ENCODE measurements around the gene TXNDC5. TPM values are rescaled to one million over a fixed set of nuclear protein-coding genes. Genes with fewer than 3 reads are reported as not detected.
A peak's percentile ranks its signal among the peaks of the same experiment; 100 is the strongest.

TXNDC5 gene
- total and polyA plus RNA-seq, 4 donors: 50.2 to 273 (median 160) TPM

GRCh38 chr6:7911345-7911725, 747 bp upstream of the TXNDC5 start:
- peak; percentile 27 for DNase-seq (ENCODE audit: low spot score)

GRCh38 chr6:7910298-7910653, 312 bp downstream of the TXNDC5 start:
- peak overlapping the region in 1 of 2 donors; percentile 27 for H3K9ac ChIP-seq (ENCODE audit: low read depth in 1 of 2, low read length in 2 of 2)
- peak overlapping the region; percentile 52 to 96 (median 82) for H3K4me3 ChIP-seq (ENCODE audit: low read depth in 1 of 3, low read length in 3 of 3)
- no peaks in the 10 kb centered on the region for H3K36me3 ChIP-seq (ENCODE audit: control insufficient read depth in 4 of 4, insufficient read depth in 3 of 4, low read depth in 1 of 4, low read length in 3 of 4)
- H3K27me3 ChIP-seq (ENCODE audit: control insufficient read depth in 4 of 4, insufficient read depth in 4 of 4, low read length in 3 of 4): no peaks in the 10 kb centered on the region
- H3K27ac ChIP-seq (ENCODE audit: low read depth in 1 of 2, low read length in 2 of 2): peak overlapping the region; percentile 80 to 88
- WGBS: under 1% methylated on average over 57 of the region's 57 CpGs
- H3K9me3 ChIP-seq (ENCODE audit: control insufficient read depth in 4 of 4, low read length in 3 of 4): no peaks in the 10 kb centered on the region
- DNase-seq (ENCODE audit: low spot score): no peak
- TF ChIP-seq, protein P1, sequence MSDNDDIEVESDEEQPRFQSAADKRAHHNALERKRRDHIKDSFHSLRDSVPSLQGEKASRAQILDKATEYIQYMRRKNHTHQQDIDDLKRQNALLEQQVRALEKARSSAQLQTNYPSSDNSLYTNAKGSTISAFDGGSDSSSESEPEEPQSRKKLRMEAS (IDR thresholded peaks at IDR 0.05): no peak
- TF ChIP-seq ZBTB33 (IDR thresholded peaks at IDR 0.05) (no peak), RXRA (IDR thresholded peaks at IDR 0.05) (no peak)
- TF ChIP-seq, protein P2, sequence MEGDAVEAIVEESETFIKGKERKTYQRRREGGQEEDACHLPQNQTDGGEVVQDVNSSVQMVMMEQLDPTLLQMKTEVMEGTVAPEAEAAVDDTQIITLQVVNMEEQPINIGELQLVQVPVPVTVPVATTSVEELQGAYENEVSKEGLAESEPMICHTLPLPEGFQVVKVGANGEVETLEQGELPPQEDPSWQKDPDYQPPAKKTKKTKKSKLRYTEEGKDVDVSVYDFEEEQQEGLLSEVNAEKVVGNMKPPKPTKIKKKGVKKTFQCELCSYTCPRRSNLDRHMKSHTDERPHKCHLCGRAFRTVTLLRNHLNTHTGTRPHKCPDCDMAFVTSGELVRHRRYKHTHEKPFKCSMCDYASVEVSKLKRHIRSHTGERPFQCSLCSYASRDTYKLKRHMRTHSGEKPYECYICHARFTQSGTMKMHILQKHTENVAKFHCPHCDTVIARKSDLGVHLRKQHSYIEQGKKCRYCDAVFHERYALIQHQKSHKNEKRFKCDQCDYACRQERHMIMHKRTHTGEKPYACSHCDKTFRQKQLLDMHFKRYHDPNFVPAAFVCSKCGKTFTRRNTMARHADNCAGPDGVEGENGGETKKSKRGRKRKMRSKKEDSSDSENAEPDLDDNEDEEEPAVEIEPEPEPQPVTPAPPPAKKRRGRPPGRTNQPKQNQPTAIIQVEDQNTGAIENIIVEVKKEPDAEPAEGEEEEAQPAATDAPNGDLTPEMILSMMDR (IDR thresholded peaks at IDR 0.05; ENCODE audit: low read depth, low read length, missing input control): no peak
- TF ChIP-seq, protein P3, sequence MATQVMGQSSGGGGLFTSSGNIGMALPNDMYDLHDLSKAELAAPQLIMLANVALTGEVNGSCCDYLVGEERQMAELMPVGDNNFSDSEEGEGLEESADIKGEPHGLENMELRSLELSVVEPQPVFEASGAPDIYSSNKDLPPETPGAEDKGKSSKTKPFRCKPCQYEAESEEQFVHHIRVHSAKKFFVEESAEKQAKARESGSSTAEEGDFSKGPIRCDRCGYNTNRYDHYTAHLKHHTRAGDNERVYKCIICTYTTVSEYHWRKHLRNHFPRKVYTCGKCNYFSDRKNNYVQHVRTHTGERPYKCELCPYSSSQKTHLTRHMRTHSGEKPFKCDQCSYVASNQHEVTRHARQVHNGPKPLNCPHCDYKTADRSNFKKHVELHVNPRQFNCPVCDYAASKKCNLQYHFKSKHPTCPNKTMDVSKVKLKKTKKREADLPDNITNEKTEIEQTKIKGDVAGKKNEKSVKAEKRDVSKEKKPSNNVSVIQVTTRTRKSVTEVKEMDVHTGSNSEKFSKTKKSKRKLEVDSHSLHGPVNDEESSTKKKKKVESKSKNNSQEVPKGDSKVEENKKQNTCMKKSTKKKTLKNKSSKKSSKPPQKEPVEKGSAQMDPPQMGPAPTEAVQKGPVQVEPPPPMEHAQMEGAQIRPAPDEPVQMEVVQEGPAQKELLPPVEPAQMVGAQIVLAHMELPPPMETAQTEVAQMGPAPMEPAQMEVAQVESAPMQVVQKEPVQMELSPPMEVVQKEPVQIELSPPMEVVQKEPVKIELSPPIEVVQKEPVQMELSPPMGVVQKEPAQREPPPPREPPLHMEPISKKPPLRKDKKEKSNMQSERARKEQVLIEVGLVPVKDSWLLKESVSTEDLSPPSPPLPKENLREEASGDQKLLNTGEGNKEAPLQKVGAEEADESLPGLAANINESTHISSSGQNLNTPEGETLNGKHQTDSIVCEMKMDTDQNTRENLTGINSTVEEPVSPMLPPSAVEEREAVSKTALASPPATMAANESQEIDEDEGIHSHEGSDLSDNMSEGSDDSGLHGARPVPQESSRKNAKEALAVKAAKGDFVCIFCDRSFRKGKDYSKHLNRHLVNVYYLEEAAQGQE (IDR thresholded peaks at IDR 0.05): no peak
- peaks cover 16 to 33% (median 19%) of the 10 kb centered on the region in 4 donors for H3K4me1 ChIP-seq (ENCODE audit: control insufficient read depth in 4 of 4, insufficient read depth in 4 of 4, low read length in 3 of 4)

More at GRCh38 chr6:7911345-7911725, 747 bp upstream of the TXNDC5 start:
- Histone ChIP-seq H3K27me3 (ENCODE audit: control insufficient read depth in 4 of 4, insufficient read depth in 4 of 4, low read length in 3 of 4) (no peaks in the 10 kb centered on the region), H3K9me3 (ENCODE audit: control insufficient read depth in 4 of 4, low read length in 3 of 4) (no peaks in the 10 kb centered on the region), H3K9ac (ENCODE audit: low read depth in 1 of 2, low read length in 2 of 2) (peak overlapping the region in 1 of 2 donors; percentile 89), H3K27ac (ENCODE audit: low read depth in 1 of 2, low read length in 2 of 2) (no peak overlapping the region), H3K4me3 (ENCODE audit: low read depth in 1 of 3, low read length in 3 of 3) (peak overlapping the region; percentile 66 to 96 (median 68)), H3K36me3 (ENCODE audit: control insufficient read depth in 4 of 4, insufficient read depth in 3 of 4, low read depth in 1 of 4, low read length in 3 of 4) (no peaks in the 10 kb centered on the region), H3K4me1 (ENCODE audit: control insufficient read depth in 4 of 4, insufficient read depth in 4 of 4, low read length in 3 of 4) (peaks cover 16 to 29% (median 19%) of the 10 kb centered on the region in 4 donors)
- 84% methylated on average over 11 of the region's 11 CpGs for WGBS
- TF ChIP-seq ATF3 (IDR thresholded peaks at IDR 0.05) (no peak), YY1 (IDR thresholded peaks at IDR 0.05) (no peak), ZBTB33 (IDR thresholded peaks at IDR 0.05) (no peak), FOXA1 (IDR thresholded peaks at IDR 0.05) (no peak)
- TF ChIP-seq, protein P1 (IDR thresholded peaks at IDR 0.05): no peak

All from liver (tissue), 9 donors.